HG03558 (cell line): ENCODE measurements around the gene HOXB3.
"Not testable (repeated sequence)": the region's sequence is repeated elsewhere in the genome, so short reads cannot be mapped to it uniquely, and the experiment has no call there.

ENCODE experiments used
- ATAC-seq: cut with Tn5 transposase; IDR thresholded peaks from one replicate; pipeline ENCODE4 v1.9.1; 2021; ENCODE audit warnings: moderate number of reproducible peaks; ENCODE audit not compliant: unreplicated experiment; ENCODE audit errors: extremely low read depth

Gene HOXB3

DNA sequence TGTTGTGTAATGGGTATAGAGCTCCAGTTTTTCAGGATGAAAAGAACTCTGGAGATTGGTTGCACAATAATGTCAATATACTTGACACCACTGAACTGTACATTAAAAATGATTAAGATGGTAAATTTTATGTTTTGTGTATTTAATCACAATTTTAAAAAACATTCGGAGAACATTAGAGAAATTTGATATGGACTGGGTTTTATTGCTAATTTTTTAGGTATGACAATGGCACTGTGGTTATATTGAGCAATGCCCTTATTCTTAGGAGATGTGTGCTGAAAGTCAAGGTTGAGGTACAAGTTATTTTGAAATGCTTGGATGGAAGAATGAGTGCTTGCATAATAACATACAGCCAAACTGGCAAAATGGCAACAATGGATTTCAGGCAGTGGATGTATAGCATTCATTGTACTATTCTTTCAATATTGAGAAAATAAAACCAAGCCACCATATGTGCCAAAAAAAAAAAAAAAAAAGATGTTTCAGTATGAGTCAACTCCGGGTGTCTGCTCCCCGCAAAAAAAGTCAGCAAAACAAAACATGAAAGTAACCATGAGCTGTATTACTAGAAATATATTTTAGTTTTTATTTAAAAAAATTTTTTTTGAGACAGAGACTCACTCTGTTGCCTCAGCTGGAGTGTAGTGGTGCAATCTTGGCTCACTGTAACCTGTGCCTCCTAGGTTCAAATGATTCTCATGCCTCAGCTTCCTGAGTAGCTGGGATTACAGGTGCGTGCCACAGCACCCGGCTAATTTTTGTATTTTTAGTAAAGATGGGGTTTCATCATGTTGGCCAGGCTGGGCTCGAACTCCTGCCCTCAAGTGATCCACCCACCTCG is 79.1 kb downstream of the HOXB3 start:
- no peak for ATAC-seq

DNA sequence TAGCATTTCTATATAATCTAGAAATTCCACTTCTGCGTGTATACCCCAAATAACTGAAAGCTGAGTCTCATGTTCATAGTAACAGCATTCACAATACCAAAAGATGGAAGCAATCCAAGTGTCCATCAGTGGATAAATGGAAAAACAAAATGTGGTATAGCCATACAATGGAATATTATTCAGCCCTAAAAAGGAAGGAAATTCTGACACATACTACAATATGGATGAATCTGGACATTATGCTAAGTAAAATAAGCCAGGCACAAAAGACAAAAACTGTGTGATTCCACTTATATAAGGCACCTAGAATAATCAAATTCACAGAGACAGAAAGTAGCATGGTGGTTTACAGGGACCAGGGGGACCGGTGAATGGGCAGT is 79.7 kb downstream of the HOXB3 start:
- ATAC-seq = no peak

DNA sequence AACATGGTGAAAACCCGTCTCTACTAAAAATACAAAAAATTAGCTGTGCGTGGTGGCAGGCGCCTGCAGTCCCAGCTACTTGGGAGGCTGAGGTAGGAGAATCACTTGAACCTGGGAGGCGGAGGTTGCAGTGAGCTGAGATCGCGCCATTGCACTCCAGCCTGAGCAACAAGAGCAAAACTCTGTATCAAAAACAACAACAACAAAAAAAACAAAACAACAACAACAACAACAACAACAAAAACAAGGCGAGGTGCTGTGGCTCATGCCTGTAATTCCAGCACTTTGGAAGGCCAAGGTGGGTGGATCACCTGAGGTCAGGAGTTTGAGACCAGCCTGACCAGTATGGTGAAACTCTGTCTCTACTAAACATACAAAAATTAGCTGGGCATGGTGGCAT is 80.3 kb downstream of the HOXB3 start:
- ATAC-seq = not testable (repeated sequence)

DNA sequence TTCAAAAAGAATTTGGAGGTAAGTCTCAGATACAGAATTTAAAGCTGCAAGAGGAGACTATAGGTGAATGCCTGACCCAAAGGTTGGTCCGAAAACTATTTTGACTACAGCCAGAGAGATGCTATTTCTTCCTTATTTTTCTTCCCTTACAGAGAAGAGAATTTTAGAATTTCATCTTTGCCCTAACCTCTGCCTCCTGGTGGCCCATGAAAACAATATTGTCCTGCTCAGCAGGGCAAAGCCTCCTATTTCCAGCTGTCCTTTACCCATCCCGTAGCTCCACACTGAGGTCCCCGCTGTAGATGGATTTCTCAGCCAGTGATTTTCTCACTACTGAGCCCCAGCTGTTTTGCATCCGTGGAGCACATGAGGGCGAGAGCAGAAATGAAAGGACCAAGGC is 83.8 kb downstream of the HOXB3 start:
- no peak for ATAC-seq

DNA sequence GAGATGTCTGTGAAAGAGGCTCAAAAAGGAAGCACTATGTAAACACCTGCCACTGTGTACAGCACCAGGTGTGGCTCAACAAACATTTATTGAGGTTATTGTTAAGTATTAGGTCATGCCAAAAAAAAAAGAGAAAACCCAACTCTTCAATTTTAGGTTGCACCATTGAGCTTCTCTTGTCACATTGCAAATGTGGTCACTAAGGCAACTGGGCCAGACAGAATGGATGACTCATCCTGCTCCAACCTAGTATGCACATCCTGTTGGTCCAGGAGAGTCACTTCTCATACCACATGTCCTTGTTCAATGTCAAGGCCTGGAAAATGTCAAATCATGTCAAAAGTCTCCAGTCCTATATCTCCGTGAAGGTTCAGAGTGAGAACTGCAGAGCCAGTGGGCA is 84.3 kb downstream of the HOXB3 start:
- ATAC-seq = no peak

DNA sequence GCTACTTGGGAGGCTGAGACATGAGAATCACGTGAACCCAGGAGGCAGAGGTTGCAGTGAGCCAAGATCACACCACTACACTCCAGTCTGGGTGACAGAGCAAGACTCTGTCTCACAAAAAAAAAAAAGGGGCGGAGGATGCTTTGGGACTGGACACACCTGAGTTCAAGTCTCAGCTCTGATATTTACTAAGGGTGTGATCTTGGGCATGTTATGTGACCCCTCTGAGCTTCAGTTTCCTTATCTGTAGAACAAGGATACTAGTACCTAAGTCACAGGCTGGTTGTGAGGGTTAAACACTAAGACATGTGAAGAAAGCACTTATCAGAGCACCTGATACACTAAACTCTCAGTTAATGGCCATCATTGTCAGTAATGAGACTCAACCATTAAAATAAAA is 85.1 kb downstream of the HOXB3 start:
- no peak for ATAC-seq

DNA sequence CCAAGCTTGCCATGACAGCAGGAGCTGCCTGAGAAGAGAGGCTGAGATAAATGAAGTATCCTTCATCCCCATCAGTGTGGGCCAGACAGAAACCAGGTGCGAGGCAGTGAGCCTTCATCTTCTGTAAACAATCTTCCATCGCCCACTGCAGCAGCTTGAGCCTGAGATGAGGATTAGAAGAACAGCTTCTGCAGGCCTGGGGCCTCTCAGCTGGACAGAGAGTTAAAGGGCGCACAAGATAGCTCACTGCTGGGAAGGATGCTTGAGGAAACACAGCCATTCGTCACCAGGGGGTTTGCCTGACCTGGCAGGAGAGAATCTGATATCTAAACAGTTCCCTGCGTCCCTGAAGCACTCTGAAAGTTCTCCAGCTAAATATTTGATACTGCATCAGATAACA is 86.3 kb downstream of the HOXB3 start:
- ATAC-seq = no peak

DNA sequence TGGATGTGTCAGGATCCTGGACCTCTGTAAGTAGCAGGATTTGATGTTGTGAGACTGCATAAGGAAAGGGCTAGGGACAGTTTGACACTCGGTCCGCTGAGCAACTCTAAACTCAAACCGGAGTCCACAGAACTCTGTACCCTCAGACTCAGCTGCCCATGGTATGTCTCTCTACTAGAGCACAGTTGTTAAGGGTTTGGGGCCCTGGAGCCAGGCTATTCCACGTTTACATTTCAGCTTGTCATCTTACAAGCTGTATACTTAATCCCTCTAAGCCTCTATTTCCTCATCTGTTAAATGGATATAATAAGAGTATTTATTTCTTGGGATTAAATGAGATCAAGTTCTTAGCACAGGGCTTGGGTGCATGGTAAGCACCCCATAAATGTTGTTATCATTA is 87.1 kb downstream of the HOXB3 start:
- ATAC-seq = no peak

DNA sequence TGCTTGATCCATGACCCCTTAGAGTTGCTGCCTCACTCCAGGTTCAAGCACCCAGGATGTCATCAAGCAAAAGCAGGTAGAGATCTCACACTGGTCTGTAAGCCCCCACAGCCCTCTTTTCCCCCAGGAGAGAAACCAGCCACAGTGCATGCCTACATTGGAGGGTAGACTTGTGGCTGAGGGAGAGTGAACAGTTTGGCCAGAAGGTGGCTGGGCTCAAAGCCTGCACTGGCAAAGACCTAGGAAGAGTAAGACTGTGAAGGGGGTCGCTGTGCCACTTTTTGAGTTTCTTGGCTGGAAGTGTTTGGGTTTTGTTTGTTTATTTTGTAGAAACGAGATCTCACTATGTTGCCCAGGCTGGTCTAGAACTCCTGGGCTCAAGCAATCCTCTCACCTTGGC is 87.7 kb downstream of the HOXB3 start:
- ATAC-seq = no peak

DNA sequence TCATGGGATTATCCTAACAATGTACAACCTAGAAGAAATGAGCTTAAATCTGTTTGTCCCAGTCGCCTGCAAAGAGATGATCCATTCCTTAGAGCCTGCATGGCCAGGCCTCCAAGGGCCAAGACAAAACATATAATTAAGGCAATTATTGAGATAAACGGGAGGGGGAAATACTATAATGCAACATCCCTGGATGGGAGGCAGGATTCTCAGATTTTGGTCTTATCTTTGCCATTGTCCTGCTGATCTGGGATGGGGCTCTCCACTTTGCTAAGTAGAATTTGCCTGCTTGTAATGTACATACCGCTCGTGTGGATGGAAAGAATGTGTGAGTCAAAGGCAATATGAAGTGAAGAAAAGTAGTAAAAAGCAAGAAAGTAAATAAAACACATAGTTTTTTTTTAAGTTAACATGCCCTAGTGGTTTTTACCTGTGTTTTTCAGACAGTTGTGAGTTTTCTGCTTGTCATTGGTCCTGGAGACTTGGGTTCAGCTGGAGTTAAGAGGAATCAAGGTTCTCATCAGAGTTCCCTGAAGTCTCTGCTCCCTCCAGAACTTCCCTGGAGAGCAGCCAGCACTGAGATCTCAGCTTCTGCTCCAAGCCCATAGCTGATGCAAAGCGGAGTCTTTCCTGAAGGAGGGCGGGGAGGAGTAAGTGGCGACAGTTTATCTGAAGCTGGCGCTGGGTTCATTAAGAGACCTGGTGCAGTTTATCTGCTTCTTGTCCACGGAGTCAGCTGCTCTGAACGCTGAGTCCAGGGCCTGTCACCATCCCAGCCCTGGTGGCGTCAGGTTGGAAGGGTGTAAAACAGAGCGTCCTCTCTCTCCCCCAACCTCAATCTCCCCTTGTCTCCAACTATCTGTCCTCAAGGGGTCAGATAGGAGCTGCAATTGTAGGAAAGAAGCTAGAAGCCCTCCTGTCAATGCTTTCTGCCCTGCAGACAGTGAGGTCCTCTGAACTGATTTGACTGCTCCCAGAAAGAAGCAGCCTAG is 89.3 kb downstream of the HOXB3 start:
- no peak for ATAC-seq

DNA sequence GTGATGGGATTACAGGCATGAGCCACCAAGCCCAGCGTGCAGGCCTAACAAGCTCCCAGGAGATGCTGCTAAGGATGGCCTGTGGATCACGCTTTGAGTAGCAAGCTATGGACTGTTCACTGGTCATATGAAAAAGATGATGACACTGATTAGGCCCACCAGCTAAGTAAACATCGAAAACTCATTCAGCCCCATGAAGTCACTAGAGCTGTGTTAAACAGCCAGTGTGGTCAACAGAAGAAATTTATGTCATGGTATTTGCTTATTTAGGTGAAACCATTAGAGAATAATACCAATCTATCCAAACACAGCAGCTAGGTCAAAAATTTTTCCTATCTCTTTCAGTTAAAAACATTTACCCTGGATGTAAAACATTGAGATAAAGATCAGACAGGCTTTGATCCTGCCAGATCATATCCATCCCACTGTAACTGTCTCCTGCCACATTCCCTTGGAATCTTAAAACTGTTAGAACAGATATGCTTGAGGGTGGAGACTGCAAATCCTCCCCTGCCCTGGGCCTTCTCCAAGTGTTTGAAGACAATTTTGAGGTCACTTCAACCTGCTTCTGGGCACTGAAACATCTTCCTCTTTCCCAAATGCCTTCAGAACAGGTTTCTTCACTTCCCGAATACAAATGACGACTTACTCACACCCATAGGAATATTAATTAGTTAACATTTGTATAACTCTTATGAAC is 90.2 kb downstream of the HOXB3 start:
- ATAC-seq = no peak

DNA sequence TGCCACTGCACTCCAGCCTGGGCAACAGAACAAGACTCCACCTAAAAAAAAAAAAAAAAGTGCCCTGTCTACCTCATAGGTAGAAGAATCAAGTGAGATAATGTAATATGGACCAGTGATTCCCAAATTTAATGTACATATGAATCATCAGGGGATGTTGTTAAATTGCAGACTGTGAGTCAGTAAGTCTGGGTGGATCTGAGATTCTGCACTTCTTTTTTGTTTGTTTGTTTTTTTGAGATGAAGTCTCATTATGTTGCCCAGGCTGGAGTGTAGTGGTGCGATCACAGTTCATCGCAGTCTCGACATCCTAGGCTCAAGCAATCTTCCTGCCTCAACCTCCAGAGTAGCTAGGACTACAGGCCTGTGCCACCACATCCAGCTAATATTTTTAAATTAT is 90.8 kb downstream of the HOXB3 start:
- no peak for ATAC-seq
